B cell (primary cell): ENCODE data around the gene C6orf58.

Experiments used
- EZH2 ChIP-seq: IDR thresholded peaks from 2 replicates; pipeline ENCODE4 v1.6.1; 2012; ENCODE audit warnings: borderline replicate concordance, low read depth, mild to moderate bottlenecking, moderate library complexity, low read length; ENCODE audit not compliant: insufficient read depth, poor library complexity, severe bottlenecking
- TF ChIP-seq, protein P1 (sequence below): fragments of 200-600 bp; IDR thresholded peaks from one replicate; pipeline ENCODE4 v1.8.0; 2022; ENCODE audit warnings: antibody characterized with exemption, mild to moderate bottlenecking

DNA sequence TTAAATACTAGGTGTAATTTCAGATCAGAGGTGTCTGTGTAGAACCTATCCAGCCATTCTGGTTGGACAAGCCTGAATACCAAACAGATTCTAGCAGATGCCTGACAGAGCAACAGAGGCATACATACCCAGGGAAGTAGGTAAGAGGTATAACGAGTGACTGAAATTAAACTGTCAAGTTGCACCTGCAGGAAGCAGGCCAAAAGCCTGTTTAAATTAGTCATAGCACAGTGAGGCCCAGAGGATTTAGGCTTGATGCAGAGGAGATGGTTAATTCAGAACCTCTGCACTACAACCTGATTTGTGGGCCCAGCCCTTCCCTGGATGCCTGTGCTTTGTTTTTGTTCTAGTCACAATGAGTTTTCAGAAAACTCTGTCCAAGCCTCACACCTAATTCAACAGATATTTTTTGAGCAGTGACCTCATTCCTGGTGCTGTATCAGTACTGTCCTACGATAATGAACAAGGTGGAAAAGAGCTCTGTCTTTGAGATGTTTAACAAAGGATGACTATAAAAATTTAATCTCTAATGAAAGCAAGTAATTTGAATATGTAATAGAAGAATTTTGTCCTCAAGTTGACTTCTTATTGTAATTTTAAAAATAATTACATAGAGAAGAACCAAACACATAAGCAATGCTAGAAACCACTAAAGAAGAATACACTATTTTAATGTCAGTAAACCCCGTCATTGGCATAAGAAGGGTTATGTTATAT, 31.7 kb downstream of the C6orf58 start:
- TF ChIP-seq, protein P1, sequence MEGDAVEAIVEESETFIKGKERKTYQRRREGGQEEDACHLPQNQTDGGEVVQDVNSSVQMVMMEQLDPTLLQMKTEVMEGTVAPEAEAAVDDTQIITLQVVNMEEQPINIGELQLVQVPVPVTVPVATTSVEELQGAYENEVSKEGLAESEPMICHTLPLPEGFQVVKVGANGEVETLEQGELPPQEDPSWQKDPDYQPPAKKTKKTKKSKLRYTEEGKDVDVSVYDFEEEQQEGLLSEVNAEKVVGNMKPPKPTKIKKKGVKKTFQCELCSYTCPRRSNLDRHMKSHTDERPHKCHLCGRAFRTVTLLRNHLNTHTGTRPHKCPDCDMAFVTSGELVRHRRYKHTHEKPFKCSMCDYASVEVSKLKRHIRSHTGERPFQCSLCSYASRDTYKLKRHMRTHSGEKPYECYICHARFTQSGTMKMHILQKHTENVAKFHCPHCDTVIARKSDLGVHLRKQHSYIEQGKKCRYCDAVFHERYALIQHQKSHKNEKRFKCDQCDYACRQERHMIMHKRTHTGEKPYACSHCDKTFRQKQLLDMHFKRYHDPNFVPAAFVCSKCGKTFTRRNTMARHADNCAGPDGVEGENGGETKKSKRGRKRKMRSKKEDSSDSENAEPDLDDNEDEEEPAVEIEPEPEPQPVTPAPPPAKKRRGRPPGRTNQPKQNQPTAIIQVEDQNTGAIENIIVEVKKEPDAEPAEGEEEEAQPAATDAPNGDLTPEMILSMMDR = no peak
- TF ChIP-seq EZH2 = no peak
